H1 (cell line): ENCODE data around the gene SSBP3. TPM values are rescaled to one million over a fixed set of nuclear protein-coding genes. Genes with fewer than 3 reads are reported as not detected.
A peak's percentile ranks its signal among the peaks of the same experiment; 100 is the strongest.

Experiments
- CTCF ChIA-PET: fragments of 300-600 bp; sonication (Branson Sonifier 250); formaldehyde crosslinking; loops from one replicate; lab custom pipeline; 2021; ENCODE audit not compliant: partially characterized antibody; lab: Charles Lee
- POLR2A ChIA-PET: fragments of 300-600 bp; sonication (Branson Sonifier 250); formaldehyde crosslinking; loops from one replicate; lab custom pipeline; 2021; ENCODE audit warnings: inconsistent platforms; ENCODE audit not compliant: partially characterized antibody; lab: Charles Lee
- DNase-seq, 2 experiments: peaks; one replicate each; pipeline versions ENCODE4 v3.0.0 to v3.0.0-alpha.2; 2010 to 2022; ENCODE audit warnings: low spot score in 2 of 2, low read depth in 1 of 2, mixed read lengths in 1 of 2
- FAIRE-seq: peaks from 2 replicates; lab custom pipeline; 2011; peaks lifted over from hg19 to GRCh38; lab: Jason Lieb, UNC
- H2AFZ ChIP-seq: 2 replicates; pipeline ENCODE4 v1.8.1; 2012; ENCODE audit warnings: low read length, inconsistent platforms
- H2AK5ac ChIP-seq: 2 replicates; pipeline ENCODE4 v1.6.1; 2013; ENCODE audit warnings: low read depth, low read length
- H2BK120ac ChIP-seq: replicated peaks from 2 replicates; pipeline ENCODE3; 2013; ENCODE audit warnings: low read depth, low read length, inconsistent platforms
- H2BK12ac ChIP-seq: 2 replicates; pipeline ENCODE4 v1.6.1; 2013; ENCODE audit warnings: low read depth, low read length
- H2BK15ac ChIP-seq: 2 replicates; pipeline ENCODE4 v1.6.1; 2013; ENCODE audit warnings: low read length
- H2BK20ac ChIP-seq: 2 replicates; pipeline ENCODE4 v1.6.1; 2013; ENCODE audit warnings: low read length
- H2BK5ac ChIP-seq: 2 replicates; pipeline ENCODE4 v1.6.1; 2013; ENCODE audit warnings: low read depth, low read length
- H3K14ac ChIP-seq: 2 replicates; pipeline ENCODE4 v1.6.1; 2013; ENCODE audit warnings: inconsistent platforms; ENCODE audit not compliant: insufficient read length
- H3K18ac ChIP-seq: 2 replicates; pipeline ENCODE4 v1.6.1; 2013; ENCODE audit warnings: low read length; ENCODE audit errors: extremely low read depth
- H3K23ac ChIP-seq: 2 replicates; pipeline ENCODE4 v1.6.1; 2013; ENCODE audit warnings: inconsistent platforms; ENCODE audit not compliant: insufficient read length
- H3K23me2 ChIP-seq: 2 replicates; pipeline ENCODE4 v1.6.1; 2013; ENCODE audit warnings: low read depth, low read length
- H3K27ac ChIP-seq: 2 replicates; pipeline ENCODE4 v1.6.1; 2011; ENCODE audit warnings: low read depth, low read length, inconsistent platforms
- H3K27me3 ChIP-seq, 4 experiments: replicated peaks in 1 of 4; 1 replicate in 1 of 4; 2 replicates in 3 of 4; pipeline versions ENCODE4 v1.6.1 to v1.8.1; 2011 to 2013; ENCODE audit warnings: low read length in 3 of 4, mild to moderate bottlenecking in 3 of 4, inconsistent platforms in 2 of 4, mixed read lengths in 2 of 4, moderate library complexity in 1 of 4; ENCODE audit not compliant: control insufficient read depth in 3 of 4, insufficient read depth in 3 of 4; ENCODE audit errors: extremely low read depth in 1 of 4
- H3K36me3 ChIP-seq, 4 experiments: 2 replicates each; pipeline versions ENCODE4 v1.6.1 to v1.8.1; 2011 to 2013; ENCODE audit warnings: mild to moderate bottlenecking in 4 of 4, low read length in 3 of 4, moderate library complexity in 2 of 4, control low read depth in 1 of 4, inconsistent platforms in 1 of 4; ENCODE audit not compliant: insufficient read depth in 4 of 4, control insufficient read depth in 2 of 4
- H3K4ac ChIP-seq: replicated peaks from 2 replicates; pipeline ENCODE3; 2013; ENCODE audit warnings: low read length, low read depth, mixed read lengths, inconsistent platforms; ENCODE audit not compliant: insufficient read length
- H3K4me1 ChIP-seq, 4 experiments: replicated peaks in 1 of 4; 1 replicate in 1 of 4; 2 replicates in 3 of 4; pipeline versions ENCODE4 v1.6.1 to v1.8.1; 2011 to 2013; ENCODE audit warnings: low read length in 3 of 4, inconsistent platforms in 2 of 4, mixed read lengths in 1 of 4; ENCODE audit not compliant: insufficient read depth in 4 of 4, control insufficient read depth in 3 of 4
- H3K4me2 ChIP-seq, 2 experiments: 2 replicates each; pipeline versions ENCODE4 v1.6.1 to v1.8.1; 2011 to 2013; ENCODE audit warnings: low read depth in 2 of 2, low read length in 2 of 2, control low read depth in 1 of 2, inconsistent platforms in 1 of 2, mild to moderate bottlenecking in 1 of 2; ENCODE audit not compliant: insufficient read depth in 1 of 2
- H3K4me3 ChIP-seq, 4 experiments: fragments of 200-600, 300-600 bp in 1 of 4; sonication (generic), shearing (Covaris generic), sonication (Bioruptor Twin) in 1 of 4; 2 replicates each; pipeline versions ENCODE4 v1.5.1 to v1.8.1; 2011 to 2016; ENCODE audit warnings: low read length in 4 of 4, low read depth in 3 of 4, control low read depth in 2 of 4, inconsistent platforms in 2 of 4, mild to moderate bottlenecking in 2 of 4, mixed read lengths in 1 of 4, moderate library complexity in 1 of 4; ENCODE audit not compliant: insufficient read depth in 2 of 4; ENCODE audit errors: extremely low read depth in 1 of 4
- H3K56ac ChIP-seq: replicated peaks from 2 replicates; pipeline ENCODE3; 2013; ENCODE audit warnings: low read depth, mild to moderate bottlenecking, mixed read lengths, low read length, inconsistent platforms; ENCODE audit not compliant: insufficient read length
- H3K79me1 ChIP-seq: 2 replicates; pipeline ENCODE4 v1.6.1; 2013; ENCODE audit warnings: low read depth, low read length, control low read depth
- H3K79me2 ChIP-seq, 2 experiments: 2 replicates each; pipeline versions ENCODE4 v1.6.1 to v1.8.1; 2012 to 2013; ENCODE audit warnings: low read length in 2 of 2, mild to moderate bottlenecking in 2 of 2, inconsistent platforms in 1 of 2; ENCODE audit not compliant: insufficient read depth in 2 of 2, control insufficient read depth in 1 of 2
- H3K9ac ChIP-seq, 4 experiments: replicated peaks in 1 of 4; 1 replicate in 1 of 4; 2 replicates in 3 of 4; pipeline versions ENCODE4 v1.6.1 to v1.8.1; 2011 to 2013; ENCODE audit warnings: low read depth in 3 of 4, low read length in 3 of 4, control low read depth in 2 of 4, mild to moderate bottlenecking in 2 of 4, moderate library complexity in 2 of 4, inconsistent platforms in 1 of 4; ENCODE audit errors: extremely low read depth in 1 of 4
- H3K9me3 ChIP-seq, 2 experiments: 2 replicates each; pipeline versions ENCODE4 v1.6.1 to v1.8.1; 2012 to 2013; ENCODE audit warnings: mild to moderate bottlenecking in 2 of 2, moderate library complexity in 2 of 2, control low read depth in 1 of 2, inconsistent platforms in 1 of 2, low read depth in 1 of 2, low read length in 1 of 2, mixed read lengths in 1 of 2; ENCODE audit not compliant: insufficient read depth in 2 of 2
- H4K20me1 ChIP-seq, 2 experiments: replicated peaks in 1 of 2; 2 replicates each; pipeline versions ENCODE3 to v1.8.1; 2011 to 2013; ENCODE audit warnings: inconsistent platforms in 2 of 2, low read length in 2 of 2, mild to moderate bottlenecking in 1 of 2; ENCODE audit not compliant: insufficient read depth in 2 of 2, control insufficient read depth in 1 of 2
- H4K5ac ChIP-seq: 2 replicates; pipeline ENCODE4 v1.6.1; 2013; ENCODE audit warnings: low read length, low read depth, mixed read lengths, inconsistent platforms; ENCODE audit not compliant: insufficient read length
- H4K8ac ChIP-seq: 2 replicates; pipeline ENCODE4 v1.8.0; 2013; ENCODE audit warnings: mild to moderate bottlenecking, moderate library complexity, low read length, inconsistent platforms; ENCODE audit not compliant: insufficient read depth; ENCODE audit errors: extremely low read depth
- H4K91ac ChIP-seq: replicated peaks from 2 replicates; pipeline ENCODE3; 2013; ENCODE audit warnings: low read length, mixed read lengths, inconsistent platforms; ENCODE audit not compliant: insufficient read length
- E2F6 ChIP-seq: IDR thresholded peaks from 2 replicates; pipeline ENCODE4 v1.6.1; 2012; ENCODE audit warnings: inconsistent platforms
- FOSL1 ChIP-seq: IDR thresholded peaks from 2 replicates; pipeline ENCODE4 v1.6.1; 2011; ENCODE audit warnings: mild to moderate bottlenecking, low read depth, low read length, moderate library complexity; ENCODE audit not compliant: insufficient read depth
- GABPA ChIP-seq: IDR thresholded peaks from 2 replicates; pipeline ENCODE4 v1.6.1; 2011; ENCODE audit warnings: mild to moderate bottlenecking, low read length, moderate library complexity, borderline replicate concordance; ENCODE audit not compliant: insufficient read depth
- GTF2F1 ChIP-seq: IDR thresholded peaks from 2 replicates; pipeline ENCODE4 v1.6.1; 2012; ENCODE audit warnings: low read depth, low read length, improper control_type of control experiment, borderline replicate concordance
- JUN ChIP-seq: IDR thresholded peaks from 2 replicates; pipeline ENCODE4 v1.6.1; 2011; ENCODE audit warnings: low read depth, mild to moderate bottlenecking, improper control_type of control experiment, low read length
- MAX ChIP-seq: IDR thresholded peaks from 2 replicates; pipeline ENCODE4 v1.6.1; 2012; ENCODE audit warnings: inconsistent platforms
- NANOG ChIP-seq: IDR thresholded peaks from 2 replicates; pipeline ENCODE4 v1.6.1; 2011; ENCODE audit warnings: low read length, low read depth, mild to moderate bottlenecking, inconsistent platforms; ENCODE audit not compliant: insufficient read depth, poor library complexity, severe bottlenecking
- RAD21 ChIP-seq, 2 experiments: IDR thresholded peaks in 1 of 2; conservative IDR thresholded peaks in 1 of 2; 2 replicates each; pipeline ENCODE4 v1.6.1; 2011; ENCODE audit warnings: low read depth in 2 of 2, low read length in 2 of 2, improper control_type of control experiment in 1 of 2, inconsistent platforms in 1 of 2, mild to moderate bottlenecking in 1 of 2, moderate library complexity in 1 of 2
- ZNF274 ChIP-seq: IDR thresholded peaks from 2 replicates; pipeline ENCODE4 v1.7.0; 2012; ENCODE audit warnings: low read length, borderline replicate concordance; ENCODE audit errors: extremely low read depth
- WGBS, 2 experiments: shearing (Covaris generic) in 1 of 2; methylation state at CpG; one replicate each; pipeline versions ENCODE4 v1.1.6 to v1.1.7; 2013 to 2015; ENCODE audit warnings: low lambda C conversion rate in 2 of 2, mixed read lengths in 2 of 2, inconsistent platforms in 1 of 2, low coverage in 1 of 2, missing lambda C conversion rate in 1 of 2; ENCODE audit not compliant: insufficient replicate concordance in 2 of 2, insufficient coverage in 1 of 2, insufficient read length in 1 of 2; ENCODE audit errors: extremely low coverage in 1 of 2, missing lambda C conversion rate in 1 of 2; 5-methylcytosine and 5-hydroxymethylcytosine counted together
- polyA plus RNA-seq, 7 experiments: library from polyadenylated mRNA; depleted of rRNA in 3 of 7; stranded (reverse) in 5 of 7; unstranded in 2 of 7; fragments of >200 nt in 5 of 7; fragments of 200-250 nt in 2 of 7; gene quantifications; 1 replicate in 5 of 7; 2 replicates in 1 of 7; 4 replicates in 1 of 7; pipeline versions ENCODE4 v1.2.1 to v1.2.3, GENCODE V29; 2011 to 2013; ENCODE audit warnings: missing spikeins in 2 of 7, mixed read lengths in 2 of 7
- total RNA-seq: library from RNA; stranded (reverse); fragmentation: NEBNext Ultra II Directional; extraction: Animal tissue kit (Norgen Biotek cat#: 25700); gene quantifications from 2 replicates; pipeline ENCODE4 v1.2.1, GENCODE V29; 2021
- TF ChIP-seq, protein P1 (sequence below): IDR thresholded peaks from 2 replicates; pipeline ENCODE4 v1.6.1; 2012; ENCODE audit warnings: low read length, inconsistent platforms

The SSBP3 gene
- total and polyA plus RNA-seq, 2 of the 8 experiments (the other 6 are each of a cell fraction or from before 2014, with no cell fraction given): 99.7 to 133 TPM

DNA sequence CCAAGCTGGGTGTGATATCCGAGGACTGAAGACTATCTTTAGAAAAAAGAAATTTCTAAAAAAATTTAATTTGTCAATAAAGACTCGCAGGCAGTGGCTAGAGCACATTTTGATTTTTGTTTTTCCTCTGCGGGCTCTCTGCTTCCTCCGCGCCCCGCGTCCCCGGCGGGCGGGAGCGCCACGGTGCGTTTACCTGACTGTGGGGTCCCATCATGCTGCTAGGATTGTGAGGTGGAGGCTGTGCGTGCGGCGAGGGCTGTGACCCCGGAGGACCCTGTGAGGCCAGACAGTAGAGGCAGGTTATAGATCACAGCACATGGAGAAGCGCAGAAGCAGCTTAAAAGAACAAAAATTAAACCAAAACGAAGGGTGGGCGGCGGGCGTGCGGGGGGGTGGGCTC lies 148.3 kb downstream of the SSBP3 start:
- peaks cover 0 to 26% of the 10 kb centered on the region in 2 experiments; a peak in 1 of 4 replicates for H3K79me2 ChIP-seq
- ChIA-PET CTCF (interaction anchor here (0.6 to 2.1 kb wide), 4 partner anchors 11 to 146 kb away, joined by 3 to 6 read pairs (median 4); no protein-coding TSS in a partner anchor), POLR2A (interaction anchor here (0.7 to 1.0 kb wide), 2 partner anchors 21 to 234 kb away, joined by 3 read pairs; no protein-coding TSS in a partner anchor)
- no peaks in the 10 kb centered on the region for H3K27me3 ChIP-seq
- H3K4me1 ChIP-seq: peaks cover 3 to 15% (median 4%) of the 10 kb centered on the region in 4 experiments
- H2BK5ac ChIP-seq: no peak overlapping the region
- H3K23ac ChIP-seq: no peak overlapping the region
- no peak overlapping the region for H3K14ac ChIP-seq
- H2AFZ ChIP-seq: no peak overlapping the region
- H4K8ac ChIP-seq: no peak overlapping the region
- H3K18ac ChIP-seq: no peak overlapping the region
- no peak overlapping the region for H4K91ac ChIP-seq
- no peak overlapping the region for H3K9ac ChIP-seq
- no peaks in the 10 kb centered on the region for H3K36me3 ChIP-seq
- H3K56ac ChIP-seq: no peak overlapping the region
- H2BK120ac ChIP-seq: no peak overlapping the region
- H2AK5ac ChIP-seq: no peak overlapping the region
- no peak overlapping the region for H2BK15ac ChIP-seq
- H3K4me3 ChIP-seq: no peak overlapping the region
- H3K4me2 ChIP-seq: peak overlapping the region in 1 of 2 experiments; percentile 46; a peak in 1 of 4 replicates
- no peak overlapping the region for H2BK12ac ChIP-seq
- no peaks in the 10 kb centered on the region for H3K23me2 ChIP-seq
- no peak overlapping the region for H3K4ac ChIP-seq
- H4K20me1 ChIP-seq: peaks cover 4 to 16% of the 10 kb centered on the region in 2 experiments
- WGBS, 2 experiments: 94% methylated on average over 23 of the region's 23 CpGs; no CpG with 5 or more reads in 1 of the 2 experiments
- no peaks in the 10 kb centered on the region for H3K9me3 ChIP-seq
- no peak for FAIRE-seq
- no peak overlapping the region for H4K5ac ChIP-seq
- no peak overlapping the region for H2BK20ac ChIP-seq
- H3K27ac ChIP-seq: no peak overlapping the region
- peaks cover 11% of the 10 kb centered on the region for H3K79me1 ChIP-seq
- no peak for DNase-seq
- TF ChIP-seq NANOG: no peak
- no peak for TF ChIP-seq FOSL1
- no peak for TF ChIP-seq JUN
- no peak for TF ChIP-seq MAX
- no peak for TF ChIP-seq RAD21 (IDR thresholded peaks at IDR 0.05 in 1 of 2, conservative IDR thresholded peaks at IDR 0.05 in 1 of 2; ENCODE audit: low read depth in 2 of 2, low read length in 2 of 2)
- no peak for TF ChIP-seq GABPA
- TF ChIP-seq ZNF274: no peak
- no peak for TF ChIP-seq E2F6
- TF ChIP-seq, protein P1, sequence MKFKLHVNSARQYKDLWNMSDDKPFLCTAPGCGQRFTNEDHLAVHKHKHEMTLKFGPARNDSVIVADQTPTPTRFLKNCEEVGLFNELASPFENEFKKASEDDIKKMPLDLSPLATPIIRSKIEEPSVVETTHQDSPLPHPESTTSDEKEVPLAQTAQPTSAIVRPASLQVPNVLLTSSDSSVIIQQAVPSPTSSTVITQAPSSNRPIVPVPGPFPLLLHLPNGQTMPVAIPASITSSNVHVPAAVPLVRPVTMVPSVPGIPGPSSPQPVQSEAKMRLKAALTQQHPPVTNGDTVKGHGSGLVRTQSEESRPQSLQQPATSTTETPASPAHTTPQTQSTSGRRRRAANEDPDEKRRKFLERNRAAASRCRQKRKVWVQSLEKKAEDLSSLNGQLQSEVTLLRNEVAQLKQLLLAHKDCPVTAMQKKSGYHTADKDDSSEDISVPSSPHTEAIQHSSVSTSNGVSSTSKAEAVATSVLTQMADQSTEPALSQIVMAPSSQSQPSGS: no peak
- no peak for TF ChIP-seq GTF2F1
